ENCODE measurements around the gene TOGARAM1.
A peak's percentile ranks its signal among the peaks of the same experiment; 100 is the strongest.

The TOGARAM1 gene

DNA sequence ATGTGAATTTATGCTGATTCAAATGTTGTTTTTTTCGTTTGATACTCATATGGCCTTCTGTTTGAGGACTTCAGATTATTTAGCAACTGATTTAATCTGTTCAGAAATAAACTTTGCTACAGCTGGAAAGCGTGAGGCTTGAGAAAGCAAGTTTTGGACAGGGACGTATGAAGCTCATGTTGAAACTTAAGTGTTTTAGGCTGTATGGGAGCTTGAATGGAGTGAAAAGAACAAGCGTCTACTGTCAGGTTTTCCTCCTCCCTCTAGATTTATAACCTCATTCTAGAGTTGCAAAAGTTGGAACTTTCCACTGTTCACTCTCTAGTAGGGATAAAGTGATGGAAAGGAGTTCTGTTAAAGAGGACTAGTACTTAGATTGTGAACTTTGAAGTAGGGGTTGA, 123.0 kb downstream of the TOGARAM1 start:
- peak overlapping the region; percentile 54 for H3K4me3 ChIP-seq (ENCODE audit: control insufficient read depth, low read depth, low read length)
- no peak for DNase-seq (ENCODE audit: low read depth)

DNA sequence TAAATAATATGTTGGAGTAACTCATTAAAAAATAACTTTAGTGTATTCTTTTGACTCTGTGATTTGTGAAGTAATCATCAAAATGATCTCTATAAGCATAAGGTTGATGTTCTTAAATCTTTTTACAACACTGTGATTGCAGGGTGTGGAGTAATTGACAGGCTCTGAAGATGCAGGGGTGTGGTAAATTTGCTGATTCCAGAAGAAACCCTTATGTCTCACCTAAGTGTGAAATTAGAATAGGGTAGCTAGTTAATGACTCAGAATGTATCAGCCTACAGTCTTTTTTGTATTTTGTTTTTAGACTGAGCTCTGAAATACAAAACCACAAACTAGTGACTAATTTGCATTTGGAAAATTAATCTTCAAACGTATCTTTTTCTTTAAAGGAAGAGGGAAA, 127.8 kb downstream of the TOGARAM1 start:
- DNase-seq (ENCODE audit: low read depth): no peak
- no peak overlapping the region for H3K4me3 ChIP-seq (ENCODE audit: control insufficient read depth, low read depth, low read length)
- TF ChIP-seq, protein P1, sequence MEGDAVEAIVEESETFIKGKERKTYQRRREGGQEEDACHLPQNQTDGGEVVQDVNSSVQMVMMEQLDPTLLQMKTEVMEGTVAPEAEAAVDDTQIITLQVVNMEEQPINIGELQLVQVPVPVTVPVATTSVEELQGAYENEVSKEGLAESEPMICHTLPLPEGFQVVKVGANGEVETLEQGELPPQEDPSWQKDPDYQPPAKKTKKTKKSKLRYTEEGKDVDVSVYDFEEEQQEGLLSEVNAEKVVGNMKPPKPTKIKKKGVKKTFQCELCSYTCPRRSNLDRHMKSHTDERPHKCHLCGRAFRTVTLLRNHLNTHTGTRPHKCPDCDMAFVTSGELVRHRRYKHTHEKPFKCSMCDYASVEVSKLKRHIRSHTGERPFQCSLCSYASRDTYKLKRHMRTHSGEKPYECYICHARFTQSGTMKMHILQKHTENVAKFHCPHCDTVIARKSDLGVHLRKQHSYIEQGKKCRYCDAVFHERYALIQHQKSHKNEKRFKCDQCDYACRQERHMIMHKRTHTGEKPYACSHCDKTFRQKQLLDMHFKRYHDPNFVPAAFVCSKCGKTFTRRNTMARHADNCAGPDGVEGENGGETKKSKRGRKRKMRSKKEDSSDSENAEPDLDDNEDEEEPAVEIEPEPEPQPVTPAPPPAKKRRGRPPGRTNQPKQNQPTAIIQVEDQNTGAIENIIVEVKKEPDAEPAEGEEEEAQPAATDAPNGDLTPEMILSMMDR (IDR thresholded peaks at IDR 0.05; ENCODE audit: control insufficient read depth, insufficient read depth, low read depth, low read length, missing control alignments): no peak

More for the DNA sequence above, 123.0 kb downstream of the TOGARAM1 start:
- TF ChIP-seq, protein P1 (IDR thresholded peaks at IDR 0.05; ENCODE audit: control insufficient read depth, insufficient read depth, low read depth, low read length, missing control alignments): no peak

DNA sequence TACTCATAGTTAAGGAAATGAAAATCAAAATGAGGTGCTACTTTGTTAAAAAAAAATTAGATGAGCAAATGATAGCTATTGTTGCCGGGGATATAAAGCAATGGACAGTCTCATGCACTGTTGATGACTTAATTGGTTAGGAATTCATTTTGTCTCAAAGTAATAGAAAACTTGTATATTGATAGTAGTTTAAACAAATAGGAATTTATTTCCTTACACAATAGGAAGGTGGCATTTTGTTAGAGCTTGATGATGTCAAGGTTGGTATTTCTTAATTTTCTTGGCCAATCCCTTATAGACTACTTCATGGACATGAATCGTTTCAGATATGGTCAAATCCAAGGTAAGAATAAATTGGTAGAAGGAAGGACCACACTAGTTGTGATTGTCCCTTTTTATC, 129.7 kb downstream of the TOGARAM1 start:
- TF ChIP-seq, protein P1 (IDR thresholded peaks at IDR 0.05; ENCODE audit: control insufficient read depth, insufficient read depth, low read depth, low read length, missing control alignments): no peak
- H3K4me3 ChIP-seq (ENCODE audit: control insufficient read depth, low read depth, low read length): no peak overlapping the region
- DNase-seq (ENCODE audit: low read depth): no peak

DNA sequence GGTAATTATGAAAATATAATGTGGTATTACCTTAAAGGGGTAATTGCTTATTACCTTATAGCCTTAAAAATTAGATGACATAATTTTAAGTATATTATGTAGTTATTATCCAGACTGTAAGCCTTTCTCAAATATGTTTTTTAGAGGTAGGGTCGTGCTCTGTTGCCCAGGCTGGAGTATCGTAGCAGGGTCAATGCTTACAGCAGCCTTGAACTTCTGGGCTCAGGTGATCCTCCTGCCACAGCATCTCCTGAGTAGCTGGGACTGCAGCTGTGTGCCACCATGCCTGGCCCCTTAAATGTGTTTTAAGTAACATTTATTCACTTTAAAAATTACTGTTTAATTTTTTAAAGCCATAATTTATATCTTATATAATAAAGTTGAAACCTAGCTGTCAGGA, 132.3 kb downstream of the TOGARAM1 start:
- no peak overlapping the region for H3K4me3 ChIP-seq (ENCODE audit: control insufficient read depth, low read depth, low read length)
- TF ChIP-seq, protein P1 (IDR thresholded peaks at IDR 0.05; ENCODE audit: control insufficient read depth, insufficient read depth, low read depth, low read length, missing control alignments): no peak
- DNase-seq (ENCODE audit: low read depth): no peak

DNA sequence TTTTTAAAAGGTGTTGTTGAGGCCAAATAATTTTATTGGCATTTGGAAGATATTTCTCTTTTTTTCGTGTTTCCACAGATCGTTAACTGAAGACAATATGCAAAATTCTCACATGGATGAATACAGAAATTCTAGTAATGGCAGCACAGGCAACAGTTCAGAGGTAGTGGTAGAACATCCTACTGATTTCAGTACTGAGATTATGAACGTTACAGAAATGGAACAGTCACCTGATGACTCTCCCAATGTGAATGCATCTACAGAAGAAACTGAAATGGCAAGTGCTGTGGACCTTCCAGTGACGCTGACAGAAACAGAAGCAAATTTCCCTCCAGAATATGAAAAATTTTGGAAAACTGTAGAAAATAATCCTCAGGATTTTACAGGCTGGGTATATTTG, 133.2 kb downstream of the TOGARAM1 start:
- TF ChIP-seq, protein P1 (IDR thresholded peaks at IDR 0.05; ENCODE audit: control insufficient read depth, insufficient read depth, low read depth, low read length, missing control alignments): no peak
- DNase-seq (ENCODE audit: low read depth): no peak
- no peak overlapping the region for H3K4me3 ChIP-seq (ENCODE audit: control insufficient read depth, low read depth, low read length)

DNA sequence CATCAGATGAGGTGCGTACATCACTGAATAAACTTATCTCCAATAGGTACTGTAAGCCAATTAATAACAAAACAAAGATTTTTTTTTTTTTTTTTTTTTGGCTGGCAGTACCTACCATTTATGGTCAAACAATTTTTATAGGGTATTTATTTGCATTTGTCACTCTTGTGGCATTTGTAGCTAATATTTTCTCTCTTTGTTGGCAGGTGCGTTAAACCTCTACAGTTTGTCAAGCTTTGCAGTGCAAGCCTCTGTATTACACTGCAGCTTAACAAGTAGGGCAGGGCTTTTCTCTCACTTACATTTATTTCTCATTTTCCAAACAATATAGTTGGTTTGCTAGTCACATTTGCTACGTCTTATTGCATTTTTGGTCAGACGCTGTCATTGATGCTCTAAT, 134.2 kb downstream of the TOGARAM1 start:
- TF ChIP-seq, protein P1 (IDR thresholded peaks at IDR 0.05; ENCODE audit: control insufficient read depth, insufficient read depth, low read depth, low read length, missing control alignments): no peak
- no peak for DNase-seq (ENCODE audit: low read depth)
- H3K4me3 ChIP-seq (ENCODE audit: control insufficient read depth, low read depth, low read length): no peak overlapping the region

DNA sequence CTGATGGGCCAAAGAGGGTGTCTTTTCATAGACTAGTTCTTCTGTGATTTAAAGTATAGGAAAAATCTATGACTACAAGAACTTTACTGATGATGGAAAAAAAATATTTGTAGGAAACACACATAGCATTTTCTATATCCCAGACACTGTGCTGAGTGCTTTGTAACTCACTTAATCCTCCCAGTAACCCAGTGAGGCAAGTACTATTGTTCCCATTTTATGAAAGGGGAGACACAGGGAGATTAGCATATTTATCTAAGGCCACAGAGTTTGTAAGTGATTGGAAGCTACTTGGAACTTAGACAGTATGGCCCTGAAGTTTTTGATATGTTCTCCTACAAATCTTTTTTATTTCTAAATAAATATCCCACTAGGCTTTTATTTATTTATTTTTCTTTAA, 141.8 kb downstream of the TOGARAM1 start:
- no peak overlapping the region for H3K4me3 ChIP-seq (ENCODE audit: control insufficient read depth, low read depth, low read length)
- TF ChIP-seq, protein P1 (IDR thresholded peaks at IDR 0.05; ENCODE audit: control insufficient read depth, insufficient read depth, low read depth, low read length, missing control alignments): no peak
- DNase-seq (ENCODE audit: low read depth): no peak
